ENCODE measurements around the gene INPP4B. TPM values are rescaled to one million over a fixed set of nuclear protein-coding genes. Genes with fewer than 3 reads are reported as not detected.

INPP4B gene
- total RNA-seq, 1 experiment from 2014 or later = 14.3 TPM

GRCh38 chr4:142530728-142531127 lies 315.4 kb downstream of the INPP4B start (continued):
- no peak for TF ChIP-seq MAX (IDR thresholded peaks at IDR 0.05)
- no peak for TF ChIP-seq POLR2A (IDR thresholded peaks at IDR 0.05; ENCODE audit: borderline replicate concordance, extremely low read depth, insufficient read depth, insufficient read length)
- no peak for TF ChIP-seq ZFX (IDR thresholded peaks at IDR 0.05)

GRCh38 chr4:142528433-142528832 lies 317.7 kb downstream of the INPP4B start:
- no peak overlapping the region for H3K27ac ChIP-seq (ENCODE audit: low read depth, low read length)
- CTCF ChIA-PET = no interaction called here
- no peaks in the 10 kb centered on the region for H3K4me1 ChIP-seq (ENCODE audit: control insufficient read depth in 1 of 2, insufficient read depth in 2 of 2, low read length in 2 of 2)
- H2AFZ ChIP-seq (ENCODE audit: low read depth, low read length, poor library complexity, severe bottlenecking) = no peak overlapping the region
- TF ChIP-seq TCF7L2 (IDR thresholded peaks at IDR 0.05; ENCODE audit: borderline replicate concordance, extremely low read depth, insufficient read depth, insufficient read length) (no peak), SIN3A (IDR thresholded peaks at IDR 0.05; ENCODE audit: low read depth) (no peak), CEBPB (IDR thresholded peaks at IDR 0.05; ENCODE audit: low read depth) (no peak)
- H3K9ac ChIP-seq (ENCODE audit: low read length) = no peak overlapping the region
- no peaks in the 10 kb centered on the region for H3K27me3 ChIP-seq (ENCODE audit: insufficient read depth, low read length)
- H3K9me2 ChIP-seq (ENCODE audit: insufficient read depth) = no peaks in the 10 kb centered on the region
- DNase-seq (ENCODE audit: low read depth, low spot score) (no peak), ATAC-seq (no peak)
- RAD21 ChIA-PET (ENCODE audit: low non-redundant PET in 1 of 2, low total read pairs in 2 of 2, uncharacterized antibody in 2 of 2, unreplicated experiment in 2 of 2) = no interaction called here
- no peaks in the 10 kb centered on the region for H3K79me2 ChIP-seq (ENCODE audit: insufficient read depth, low read length)
- POLR2A ChIA-PET = no interaction called here
- H3K9me3 ChIP-seq (ENCODE audit: control insufficient read depth in 1 of 2, insufficient read depth in 1 of 2, low read depth in 1 of 2, low read length in 2 of 2) = no peaks in the 10 kb centered on the region
- H4K20me1 ChIP-seq (ENCODE audit: insufficient read depth) = no peaks in the 10 kb centered on the region
- no peaks in the 10 kb centered on the region for H3K36me3 ChIP-seq (ENCODE audit: control insufficient read depth in 1 of 2, insufficient read depth in 2 of 2, low read length in 2 of 2)
- no TSS peak for BruUV-seq (replicated peaks)
- H3K4me2 ChIP-seq (ENCODE audit: low read length) = no peak overlapping the region
- intact Hi-C loops (cut with micrococcal nuclease) = no loop called here
- no peak overlapping the region for H3K4me3 ChIP-seq (replicated peaks in 1 of 2; ENCODE audit: low read depth in 1 of 2, low read length in 2 of 2)

GRCh38 chr4:142523111-142523510 lies 323.0 kb downstream of the INPP4B start:
- Histone ChIP-seq H3K79me2 (ENCODE audit: insufficient read depth, low read length) (no peaks in the 10 kb centered on the region), H2AFZ (ENCODE audit: low read depth, low read length, poor library complexity, severe bottlenecking) (no peak overlapping the region), H3K4me3 (replicated peaks in 1 of 2; ENCODE audit: low read depth in 1 of 2, low read length in 2 of 2) (no peak overlapping the region), H4K20me1 (ENCODE audit: insufficient read depth) (no peaks in the 10 kb centered on the region), H3K27me3 (ENCODE audit: insufficient read depth, low read length) (no peaks in the 10 kb centered on the region), H3K9ac (ENCODE audit: low read length) (no peak overlapping the region), H3K36me3 (ENCODE audit: control insufficient read depth in 1 of 2, insufficient read depth in 2 of 2, low read length in 2 of 2) (no peaks in the 10 kb centered on the region), H3K27ac (ENCODE audit: low read depth, low read length) (no peak overlapping the region), H3K4me2 (ENCODE audit: low read length) (no peak overlapping the region), H3K9me2 (ENCODE audit: insufficient read depth) (no peaks in the 10 kb centered on the region), H3K9me3 (ENCODE audit: control insufficient read depth in 1 of 2, insufficient read depth in 1 of 2, low read depth in 1 of 2, low read length in 2 of 2) (no peaks in the 10 kb centered on the region), H3K4me1 (ENCODE audit: control insufficient read depth in 1 of 2, insufficient read depth in 2 of 2, low read length in 2 of 2) (no peaks in the 10 kb centered on the region)
- ChIA-PET POLR2A (no interaction called here), CTCF (no interaction called here), RAD21 (ENCODE audit: low non-redundant PET in 1 of 2, low total read pairs in 2 of 2, uncharacterized antibody in 2 of 2, unreplicated experiment in 2 of 2) (no interaction called here)
- no peak for DNase-seq (ENCODE audit: low read depth, low spot score)
- no TSS peak for BruUV-seq (replicated peaks)
- ATAC-seq = no peak
- TF ChIP-seq ATF3 (IDR thresholded peaks at IDR 0.05) = no peak
- no peak for TF ChIP-seq POLR2AphosphoS5 (IDR thresholded peaks at IDR 0.05; ENCODE audit: low read depth, low read length)
- no peak for TF ChIP-seq EZH2phosphoT487 (IDR thresholded peaks at IDR 0.05; ENCODE audit: borderline replicate concordance)
- no peak for TF ChIP-seq RAD21 (IDR thresholded peaks at IDR 0.05; ENCODE audit: low read depth)
- TF ChIP-seq CBX3 (IDR thresholded peaks at IDR 0.05; ENCODE audit: low read depth) = no peak
- no peak for TF ChIP-seq CTCF (IDR thresholded peaks at IDR 0.05 in 2 of 3, conservative IDR thresholded peaks at IDR 0.05 in 1 of 3; ENCODE audit: borderline replicate concordance in 1 of 3, insufficient read depth in 1 of 3, low read depth in 2 of 3, low read length in 2 of 3)
- no peak for TF ChIP-seq MAX (IDR thresholded peaks at IDR 0.05)
- no peak for TF ChIP-seq SP1 (IDR thresholded peaks at IDR 0.05; ENCODE audit: low read depth)
- intact Hi-C loops (cut with micrococcal nuclease) = no loop called here
